HG03460 (cell line): Measurements from ENCODE around the gene ZBTB7C.

Source experiments
- ATAC-seq: cut with Tn5 transposase; IDR thresholded peaks from one replicate; pipeline ENCODE4 v1.9.1; 2021; ENCODE audit not compliant: unreplicated experiment

ZBTB7C gene

GRCh38 chr18:48046843-48047242 lies 362.3 kb downstream of the ZBTB7C start:
- ATAC-seq: no peak

GRCh38 chr18:48045744-48046143 lies 363.4 kb downstream of the ZBTB7C start:
- no peak for ATAC-seq

- no peak for ATAC-seq
Observed at GRCh38 chr18:48044944-48045343, 364.2 kb downstream of the ZBTB7C start.

- no peak for ATAC-seq
Observed at GRCh38 chr18:48043166-48043565, 366.0 kb downstream of the ZBTB7C start.

GRCh38 chr18:48042431-48042830 lies 366.8 kb downstream of the ZBTB7C start:
- no peak for ATAC-seq

GRCh38 chr18:48040457-48041110 lies 368.6 kb downstream of the ZBTB7C start:
- ATAC-seq: no peak

- ATAC-seq: no peak
Observed at GRCh38 chr18:48039769-48040215, 369.4 kb downstream of the ZBTB7C start.

GRCh38 chr18:48038636-48039035 lies 370.5 kb downstream of the ZBTB7C start:
- ATAC-seq: no peak

- no peak for ATAC-seq
Observed at GRCh38 chr18:48037481-48038271, 371.5 kb downstream of the ZBTB7C start.

GRCh38 chr18:48036641-48037421 lies 372.4 kb downstream of the ZBTB7C start:
- no peak for ATAC-seq

- no peak for ATAC-seq
Observed at GRCh38 chr18:48036226-48036625, 373.0 kb downstream of the ZBTB7C start.

- ATAC-seq: no peak
Observed at GRCh38 chr18:48035556-48035860, 373.7 kb downstream of the ZBTB7C start.

- no peak for ATAC-seq
Observed at GRCh38 chr18:48034651-48035555, 374.3 kb downstream of the ZBTB7C start.

- ATAC-seq: no peak
Observed at GRCh38 chr18:48033790-48034650, 375.2 kb downstream of the ZBTB7C start.

GRCh38 chr18:48032876-48033789 lies 376.1 kb downstream of the ZBTB7C start:
- ATAC-seq: no peak

GRCh38 chr18:48031641-48032040 lies 377.5 kb downstream of the ZBTB7C start:
- no peak for ATAC-seq

- no peak for ATAC-seq
Observed at GRCh38 chr18:48030616-48031480, 378.3 kb downstream of the ZBTB7C start.
